ENCODE results near the gene GSK3A.

The GSK3A gene

GRCh38 chr19:42279155-42279901 is 36.9 kb upstream of the GSK3A start:
- peak overlapping the region; percentile 50 for H3K9ac ChIP-seq (ENCODE audit: low read length)
- H3K79me1 ChIP-seq (ENCODE audit: low read length) = peaks cover 6% of the 10 kb centered on the region
- peak overlapping the region; percentile 17 for H3K4me2 ChIP-seq (ENCODE audit: low read length)
- no peak overlapping the region for H2BK120ac ChIP-seq (ENCODE audit: low read depth, low read length)
- peaks cover 2% of the 10 kb centered on the region for H3K36me3 ChIP-seq (ENCODE audit: control insufficient read depth, insufficient read depth, low read length)
- no peak overlapping the region for H3K4ac ChIP-seq (ENCODE audit: low read depth, low read length)
- H2BK15ac ChIP-seq (replicated peaks; ENCODE audit: low read depth) = no peak overlapping the region
- H3K27ac ChIP-seq (ENCODE audit: low read depth, low read length) = no peak overlapping the region
- peak overlapping the region; percentile 71 for H3K56ac ChIP-seq (ENCODE audit: low read length)
- H2AK5ac ChIP-seq (ENCODE audit: low read length) = peak overlapping the region; percentile 46
- no peak overlapping the region for H3K18ac ChIP-seq (ENCODE audit: low read length)
- no peak overlapping the region for H4K5ac ChIP-seq (ENCODE audit: low read length)
- H2BK5ac ChIP-seq (ENCODE audit: low read length) = no peak overlapping the region
- DNase-seq = no peak
- no peaks in the 10 kb centered on the region for H3K27me3 ChIP-seq (ENCODE audit: insufficient read depth, low read length, poor library complexity)
- no CpG with 5 or more reads among the region's 6 CpGs for WGBS (ENCODE audit: extremely low coverage, insufficient coverage, low lambda C conversion rate)
- H3K4me3 ChIP-seq (ENCODE audit: low read length) = no peak overlapping the region
- H3K23ac ChIP-seq (ENCODE audit: low read length) = no peak overlapping the region
- H3K79me2 ChIP-seq (ENCODE audit: control insufficient read depth, insufficient read depth, low read length) = no peaks in the 10 kb centered on the region
- peaks cover 13% of the 10 kb centered on the region for H3K4me1 ChIP-seq (ENCODE audit: control insufficient read depth, low read depth, low read length)
- H4K8ac ChIP-seq (ENCODE audit: low read depth, low read length) = no peak overlapping the region

- Histone ChIP-seq H3K4me2 (ENCODE audit: low read length) (no peak overlapping the region), H3K79me1 (ENCODE audit: low read length) (peaks cover 6% of the 10 kb centered on the region), H3K36me3 (ENCODE audit: control insufficient read depth, insufficient read depth, low read length) (peaks cover 2% of the 10 kb centered on the region), H3K18ac (ENCODE audit: low read length) (no peak overlapping the region), H3K4me1 (ENCODE audit: control insufficient read depth, low read depth, low read length) (peaks cover 13% of the 10 kb centered on the region), H3K23ac (ENCODE audit: low read length) (no peak overlapping the region), H4K5ac (ENCODE audit: low read length) (no peak overlapping the region), H4K8ac (ENCODE audit: low read depth, low read length) (no peak overlapping the region), H3K27ac (ENCODE audit: low read depth, low read length) (no peak overlapping the region), H3K4me3 (ENCODE audit: low read length) (no peak overlapping the region), H3K4ac (ENCODE audit: low read depth, low read length) (no peak overlapping the region), H3K9ac (ENCODE audit: low read length) (no peak overlapping the region), H2BK5ac (ENCODE audit: low read length) (no peak overlapping the region), H2BK15ac (replicated peaks; ENCODE audit: low read depth) (no peak overlapping the region), H2BK120ac (ENCODE audit: low read depth, low read length) (no peak overlapping the region), H3K27me3 (ENCODE audit: insufficient read depth, low read length, poor library complexity) (no peaks in the 10 kb centered on the region), H2AK5ac (ENCODE audit: low read length) (no peak overlapping the region), H3K56ac (ENCODE audit: low read length) (no peak overlapping the region), H3K79me2 (ENCODE audit: control insufficient read depth, insufficient read depth, low read length) (no peaks in the 10 kb centered on the region)
- no peak for DNase-seq
- no CpG with 5 or more reads among the region's 5 CpGs for WGBS (ENCODE audit: extremely low coverage, insufficient coverage, low lambda C conversion rate)
These were observed 36.2 kb upstream of the GSK3A start for GRCh38 chr19:42278452-42279154.

- no peak overlapping the region for H2BK5ac ChIP-seq (ENCODE audit: low read length)
- no peak overlapping the region for H3K18ac ChIP-seq (ENCODE audit: low read length)
- H3K36me3 ChIP-seq (ENCODE audit: control insufficient read depth, insufficient read depth, low read length) = peaks cover 2% of the 10 kb centered on the region
- no peak overlapping the region for H3K4me2 ChIP-seq (ENCODE audit: low read length)
- H3K27me3 ChIP-seq (ENCODE audit: insufficient read depth, low read length, poor library complexity) = no peaks in the 10 kb centered on the region
- H2BK15ac ChIP-seq (replicated peaks; ENCODE audit: low read depth) = no peak overlapping the region
- peaks cover 2% of the 10 kb centered on the region for H3K79me1 ChIP-seq (ENCODE audit: low read length)
- no peaks in the 10 kb centered on the region for H3K79me2 ChIP-seq (ENCODE audit: control insufficient read depth, insufficient read depth, low read length)
- no CpG with 5 or more reads among the region's 10 CpGs for WGBS (ENCODE audit: extremely low coverage, insufficient coverage, low lambda C conversion rate)
- no peak overlapping the region for H3K27ac ChIP-seq (ENCODE audit: low read depth, low read length)
- no peak overlapping the region for H4K8ac ChIP-seq (ENCODE audit: low read depth, low read length)
- no peak overlapping the region for H3K9ac ChIP-seq (ENCODE audit: low read length)
- peaks cover 9% of the 10 kb centered on the region for H3K4me1 ChIP-seq (ENCODE audit: control insufficient read depth, low read depth, low read length)
- no peak overlapping the region for H3K23ac ChIP-seq (ENCODE audit: low read length)
- no peak for DNase-seq
- H3K56ac ChIP-seq (ENCODE audit: low read length) = no peak overlapping the region
- H3K4me3 ChIP-seq (ENCODE audit: low read length) = no peak overlapping the region
- no peak overlapping the region for H4K5ac ChIP-seq (ENCODE audit: low read length)
- no peak overlapping the region for H3K4ac ChIP-seq (ENCODE audit: low read depth, low read length)
- H2BK120ac ChIP-seq (ENCODE audit: low read depth, low read length) = no peak overlapping the region
- H2AK5ac ChIP-seq (ENCODE audit: low read length) = no peak overlapping the region
These were observed 35.5 kb upstream of the GSK3A start for GRCh38 chr19:42277821-42278451.

GRCh38 chr19:42276821-42277220 is 34.4 kb upstream of the GSK3A start:
- Histone ChIP-seq H4K8ac (ENCODE audit: low read depth, low read length) (no peak overlapping the region), H3K36me3 (ENCODE audit: control insufficient read depth, insufficient read depth, low read length) (peaks cover 2% of the 10 kb centered on the region), H3K4ac (ENCODE audit: low read depth, low read length) (no peak overlapping the region), H2BK120ac (ENCODE audit: low read depth, low read length) (no peak overlapping the region), H2AK5ac (ENCODE audit: low read length) (no peak overlapping the region), H3K27ac (ENCODE audit: low read depth, low read length) (no peak overlapping the region), H3K4me3 (ENCODE audit: low read length) (no peak overlapping the region), H3K4me2 (ENCODE audit: low read length) (no peak overlapping the region), H3K9ac (ENCODE audit: low read length) (no peak overlapping the region), H3K18ac (ENCODE audit: low read length) (no peak overlapping the region), H3K4me1 (ENCODE audit: control insufficient read depth, low read depth, low read length) (no peaks in the 10 kb centered on the region), H3K23ac (ENCODE audit: low read length) (no peak overlapping the region), H2BK5ac (ENCODE audit: low read length) (no peak overlapping the region), H3K56ac (ENCODE audit: low read length) (no peak overlapping the region), H3K79me1 (ENCODE audit: low read length) (no peaks in the 10 kb centered on the region), H2BK15ac (replicated peaks; ENCODE audit: low read depth) (no peak overlapping the region), H3K79me2 (ENCODE audit: control insufficient read depth, insufficient read depth, low read length) (no peaks in the 10 kb centered on the region), H3K27me3 (ENCODE audit: insufficient read depth, low read length, poor library complexity) (no peaks in the 10 kb centered on the region), H4K5ac (ENCODE audit: low read length) (no peak overlapping the region)
- WGBS (ENCODE audit: extremely low coverage, insufficient coverage, low lambda C conversion rate) = no CpG with 5 or more reads among the region's 4 CpGs
- DNase-seq = no peak

- Histone ChIP-seq H2BK15ac (replicated peaks; ENCODE audit: low read depth) (no peak overlapping the region), H3K18ac (ENCODE audit: low read length) (no peak overlapping the region), H2BK120ac (ENCODE audit: low read depth, low read length) (no peak overlapping the region), H3K79me1 (ENCODE audit: low read length) (no peaks in the 10 kb centered on the region), H3K4ac (ENCODE audit: low read depth, low read length) (no peak overlapping the region), H2BK5ac (ENCODE audit: low read length) (no peak overlapping the region), H3K23ac (ENCODE audit: low read length) (no peak overlapping the region), H2AK5ac (ENCODE audit: low read length) (no peak overlapping the region), H3K27ac (ENCODE audit: low read depth, low read length) (no peak overlapping the region), H3K56ac (ENCODE audit: low read length) (no peak overlapping the region), H3K27me3 (ENCODE audit: insufficient read depth, low read length, poor library complexity) (no peaks in the 10 kb centered on the region), H3K4me3 (ENCODE audit: low read length) (no peak overlapping the region), H3K4me2 (ENCODE audit: low read length) (no peak overlapping the region), H3K4me1 (ENCODE audit: control insufficient read depth, low read depth, low read length) (no peaks in the 10 kb centered on the region), H3K79me2 (ENCODE audit: control insufficient read depth, insufficient read depth, low read length) (no peaks in the 10 kb centered on the region), H4K8ac (ENCODE audit: low read depth, low read length) (no peak overlapping the region), H3K36me3 (ENCODE audit: control insufficient read depth, insufficient read depth, low read length) (peaks cover 2% of the 10 kb centered on the region), H3K9ac (ENCODE audit: low read length) (no peak overlapping the region), H4K5ac (ENCODE audit: low read length) (no peak overlapping the region)
- DNase-seq = no peak
- WGBS (ENCODE audit: extremely low coverage, insufficient coverage, low lambda C conversion rate) = no CpG with 5 or more reads among the region's 3 CpGs
These were observed 33.9 kb upstream of the GSK3A start for GRCh38 chr19:42276284-42276683.
